Ascending aorta (tissue), 2 donors: ENCODE data around the gene RUNX2. TPM values are rescaled to one million over a fixed set of nuclear protein-coding genes. Genes with fewer than 3 reads are reported as not detected.

Experiments
- DNase-seq, 2 donors: peaks; one replicate each; pipeline ENCODE4 v3.0.0-alpha.2; 2019; ENCODE audit warnings: low spot score in 2 of 2
- H3K27ac ChIP-seq, 2 donors: fragments of 200-600 bp; sonication (generic); one replicate each; pipeline ENCODE4 v1.5.1; 2016 to 2017; ENCODE audit warnings: mild to moderate bottlenecking in 1 of 2
- H3K27me3 ChIP-seq: fragments of 200-600 bp; sonication (generic); one replicate; pipeline ENCODE4 v1.5.1; 2017
- H3K36me3 ChIP-seq, 2 donors: fragments of 200-600 bp; sonication (generic); one replicate each; pipeline ENCODE4 v1.5.1; 2016
- H3K4me1 ChIP-seq, 2 donors: fragments of 200-600 bp; sonication (generic); one replicate each; pipeline ENCODE4 v1.5.1; 2016 to 2017; ENCODE audit warnings: mild to moderate bottlenecking in 1 of 2
- H3K4me3 ChIP-seq, 2 donors: fragments of 200-600 bp; sonication (generic); one replicate each; pipeline ENCODE4 v1.5.1; 2016 to 2017; ENCODE audit warnings: mild to moderate bottlenecking in 1 of 2
- H3K9me3 ChIP-seq, 2 donors: fragments of 200-600 bp; sonication (generic); one replicate each; pipeline ENCODE4 v1.5.1; 2016
- intact Hi-C: fragments of 100-400 bp; cut with DNase I; formaldehyde crosslinking; loops from one replicate; pipeline ENCODE4 v1.15.1; 2023
- total RNA-seq: library from RNA; depleted of rRNA; stranded (reverse); fragments of >200 nt; gene quantifications from one replicate; pipeline ENCODE4 v1.1.0, GENCODE V29; 2016
- TF ChIP-seq, protein P1 (sequence below), 3 experiments: fragments of 200-600 bp in 2 of 3; fragments of 450-650 bp in 1 of 3; sonication (generic) in 2 of 3; IDR thresholded peaks; one replicate each; pipeline ENCODE4 v1.5.1; 2016 to 2019; ENCODE audit warnings: antibody characterized with exemption in 3 of 3, mild to moderate bottlenecking in 1 of 3, moderate library complexity in 1 of 3

Gene RUNX2
- total RNA-seq, 1 donor from 2014 or later, result 0.21 TPM

GRCh38 chr6:45369870-45370269 lies 41.7 kb downstream of the RUNX2 start:
- no peaks in the 10 kb centered on the region for H3K27me3 ChIP-seq
- no peak for DNase-seq
- intact Hi-C loops, result no loop called here
- TF ChIP-seq, protein P1, sequence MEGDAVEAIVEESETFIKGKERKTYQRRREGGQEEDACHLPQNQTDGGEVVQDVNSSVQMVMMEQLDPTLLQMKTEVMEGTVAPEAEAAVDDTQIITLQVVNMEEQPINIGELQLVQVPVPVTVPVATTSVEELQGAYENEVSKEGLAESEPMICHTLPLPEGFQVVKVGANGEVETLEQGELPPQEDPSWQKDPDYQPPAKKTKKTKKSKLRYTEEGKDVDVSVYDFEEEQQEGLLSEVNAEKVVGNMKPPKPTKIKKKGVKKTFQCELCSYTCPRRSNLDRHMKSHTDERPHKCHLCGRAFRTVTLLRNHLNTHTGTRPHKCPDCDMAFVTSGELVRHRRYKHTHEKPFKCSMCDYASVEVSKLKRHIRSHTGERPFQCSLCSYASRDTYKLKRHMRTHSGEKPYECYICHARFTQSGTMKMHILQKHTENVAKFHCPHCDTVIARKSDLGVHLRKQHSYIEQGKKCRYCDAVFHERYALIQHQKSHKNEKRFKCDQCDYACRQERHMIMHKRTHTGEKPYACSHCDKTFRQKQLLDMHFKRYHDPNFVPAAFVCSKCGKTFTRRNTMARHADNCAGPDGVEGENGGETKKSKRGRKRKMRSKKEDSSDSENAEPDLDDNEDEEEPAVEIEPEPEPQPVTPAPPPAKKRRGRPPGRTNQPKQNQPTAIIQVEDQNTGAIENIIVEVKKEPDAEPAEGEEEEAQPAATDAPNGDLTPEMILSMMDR (IDR thresholded peaks at IDR 0.05), result no peak
- H3K4me1 ChIP-seq, result no peaks in the 10 kb centered on the region
- no peak overlapping the region for H3K27ac ChIP-seq
- no peak overlapping the region for H3K4me3 ChIP-seq
- H3K36me3 ChIP-seq, result no peaks in the 10 kb centered on the region
- no peaks in the 10 kb centered on the region for H3K9me3 ChIP-seq

GRCh38 chr6:45371924-45372573 lies 43.9 kb downstream of the RUNX2 start:
- DNase-seq, result no peak
- H3K4me1 ChIP-seq, result peaks cover 0 to 5% of the 10 kb centered on the region in 2 donors
- no peak overlapping the region for H3K27ac ChIP-seq
- TF ChIP-seq, protein P1 (IDR thresholded peaks at IDR 0.05), result no peak
- no peaks in the 10 kb centered on the region for H3K9me3 ChIP-seq
- H3K27me3 ChIP-seq, result no peaks in the 10 kb centered on the region
- H3K36me3 ChIP-seq, result no peaks in the 10 kb centered on the region
- intact Hi-C loops, result no loop called here
- H3K4me3 ChIP-seq, result no peak overlapping the region

DNA sequence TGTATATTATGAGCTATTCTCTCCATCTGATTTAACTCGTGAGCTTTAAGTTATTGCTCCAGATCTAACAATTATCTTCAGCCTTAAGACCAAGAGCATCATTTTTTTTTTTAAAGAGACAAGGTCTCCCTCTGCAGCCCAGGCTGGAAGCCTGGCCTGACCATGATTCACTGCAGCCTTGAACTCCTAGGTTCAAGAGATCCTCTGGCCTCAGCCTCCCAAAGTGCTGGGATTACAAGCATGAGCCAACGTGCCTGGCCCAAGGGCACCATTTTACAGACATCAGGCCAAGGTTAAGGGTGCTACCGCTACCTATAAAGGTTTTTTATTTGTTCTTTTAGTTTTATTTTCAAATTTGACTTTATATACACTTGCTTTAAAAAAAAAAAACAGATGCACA lies 47.3 kb downstream of the RUNX2 start:
- no peaks in the 10 kb centered on the region for H3K9me3 ChIP-seq
- no peak overlapping the region for H3K4me3 ChIP-seq
- no peaks in the 10 kb centered on the region for H3K36me3 ChIP-seq
- intact Hi-C loops, result loop anchor here (5.0 kb wide), 2 partner anchors 42 to 1002 kb away; no protein-coding TSS in a partner anchor
- TF ChIP-seq, protein P1 (IDR thresholded peaks at IDR 0.05), result no peak
- H3K27me3 ChIP-seq, result no peaks in the 10 kb centered on the region
- H3K4me1 ChIP-seq, result peaks cover 0 to 11% of the 10 kb centered on the region in 2 donors
- no peak for DNase-seq
- H3K27ac ChIP-seq, result no peak overlapping the region

DNA sequence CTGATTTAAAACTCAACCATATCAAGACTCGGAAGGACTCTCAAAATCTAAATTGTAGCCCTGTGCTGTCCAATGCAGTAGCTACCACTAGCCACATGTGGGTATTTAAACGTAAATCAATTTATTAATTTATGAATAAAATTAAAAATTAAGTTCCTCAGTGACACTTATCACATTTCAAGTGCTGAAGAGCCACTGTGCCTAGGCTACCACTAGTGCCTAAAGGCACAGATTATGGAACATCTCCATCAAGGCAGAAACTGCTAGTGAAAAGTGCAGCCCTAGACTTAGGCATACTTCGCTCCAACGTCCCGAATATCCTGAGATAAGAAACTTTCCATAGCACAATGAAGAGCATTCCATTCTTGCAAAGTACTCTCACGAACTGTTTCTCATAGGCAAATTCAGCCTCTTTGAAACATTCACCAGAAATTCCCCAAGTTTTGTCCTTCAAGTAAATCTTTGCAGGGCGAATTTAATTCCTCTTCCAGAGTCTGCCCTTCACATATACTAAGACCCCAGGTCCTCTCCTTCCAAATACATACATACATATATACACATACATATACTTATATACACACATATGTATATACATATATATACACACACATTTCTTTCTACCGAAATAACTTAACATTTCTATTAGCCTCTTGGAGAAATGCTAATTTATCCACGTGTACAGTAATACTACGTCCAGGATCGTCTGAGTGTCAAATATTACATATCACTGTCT lies 48.3 kb downstream of the RUNX2 start:
- Histone ChIP-seq H3K4me3 (peak overlapping the region; percentile 63 to 85), H3K27me3 (no peaks in the 10 kb centered on the region), H3K9me3 (no peaks in the 10 kb centered on the region), H3K4me1 (peaks cover 0 to 11% of the 10 kb centered on the region in 2 donors), H3K27ac (peak overlapping the region; percentile 90), H3K36me3 (no peaks in the 10 kb centered on the region)
- DNase-seq, result no peak
- intact Hi-C loops, result loop anchor here (2.0 to 5.0 kb wide), 3 partner anchors 41 to 1001 kb away; no protein-coding TSS in a partner anchor
- TF ChIP-seq, protein P1 (IDR thresholded peaks at IDR 0.05), result no peak

DNA sequence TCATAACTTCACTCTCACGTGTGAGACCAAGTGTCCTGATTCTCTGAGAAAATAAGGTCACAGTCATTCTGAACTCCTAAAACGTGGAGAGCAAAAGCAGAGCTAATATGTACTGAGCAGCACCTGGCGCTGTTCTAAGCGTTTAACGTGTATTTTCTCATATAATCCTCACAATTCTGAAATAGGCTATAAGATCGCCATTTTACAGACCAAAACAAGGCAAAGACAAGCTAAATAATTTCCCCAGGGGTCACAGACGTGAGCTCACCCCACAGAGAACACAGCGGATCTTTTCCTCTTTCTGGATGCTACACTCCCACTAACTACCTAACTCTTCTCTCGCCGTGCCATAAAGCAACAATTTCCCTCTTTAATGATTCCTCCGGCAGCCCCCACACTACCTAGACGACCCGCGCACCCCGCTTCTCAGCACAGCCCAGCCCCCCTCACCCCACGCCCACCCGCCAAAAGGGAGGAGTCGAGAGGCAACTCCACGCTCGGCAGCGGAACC lies 49.0 kb downstream of the RUNX2 start:
- H3K4me1 ChIP-seq, result peaks cover 0 to 11% of the 10 kb centered on the region in 2 donors
- peak overlapping the region; percentile 90 for H3K27ac ChIP-seq
- TF ChIP-seq, protein P1 (IDR thresholded peaks at IDR 0.05), result no peak
- intact Hi-C loops, result loop anchor here (2.0 to 5.0 kb wide), 3 partner anchors 40 to 1000 kb away; no protein-coding TSS in a partner anchor
- peak in 1 of 2 donors; percentile 83 for DNase-seq
- peak overlapping the region; percentile 63 to 85 for H3K4me3 ChIP-seq
- no peaks in the 10 kb centered on the region for H3K36me3 ChIP-seq
- no peaks in the 10 kb centered on the region for H3K9me3 ChIP-seq
- no peaks in the 10 kb centered on the region for H3K27me3 ChIP-seq
